Stromal cell of bone marrow (primary cell): Measurements from ENCODE around the gene OSBPL3.
"Not testable (repeated sequence)": the region's sequence is repeated elsewhere in the genome, so short reads cannot be mapped to it uniquely, and the experiment has no call there.

Experiments
- DNase-seq: peaks from one replicate; pipeline ENCODE4 v3.0.0-alpha.2; 2012; ENCODE audit warnings: low read depth

Gene OSBPL3

DNA sequence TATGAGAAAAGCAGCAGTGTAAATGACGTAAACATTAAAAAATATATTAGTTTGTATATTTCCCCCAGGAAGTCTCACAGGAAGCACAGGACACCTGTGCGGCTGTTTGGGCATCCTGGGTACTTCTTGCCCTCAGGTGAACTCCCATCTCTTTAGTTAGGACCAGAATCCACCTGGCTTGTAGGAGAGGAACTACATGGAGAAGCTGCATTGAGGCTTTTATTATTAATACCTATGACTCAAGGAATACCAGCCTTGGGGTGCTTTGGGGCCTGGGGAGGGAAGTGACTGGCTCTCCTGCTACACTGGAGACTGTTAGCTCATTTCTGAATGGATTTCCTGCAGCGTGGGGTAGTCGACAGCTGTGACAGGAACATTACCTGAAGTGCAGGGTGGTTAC lies 182.7 kb downstream of the OSBPL3 start:
- DNase-seq = no peak

- no peak for DNase-seq
Observed at GRCh38 chr7:24795407-24795767, 184.6 kb downstream of the OSBPL3 start.

- DNase-seq = not testable (repeated sequence)
Observed at GRCh38 chr7:24794751-24795406, 185.1 kb downstream of the OSBPL3 start.

DNA sequence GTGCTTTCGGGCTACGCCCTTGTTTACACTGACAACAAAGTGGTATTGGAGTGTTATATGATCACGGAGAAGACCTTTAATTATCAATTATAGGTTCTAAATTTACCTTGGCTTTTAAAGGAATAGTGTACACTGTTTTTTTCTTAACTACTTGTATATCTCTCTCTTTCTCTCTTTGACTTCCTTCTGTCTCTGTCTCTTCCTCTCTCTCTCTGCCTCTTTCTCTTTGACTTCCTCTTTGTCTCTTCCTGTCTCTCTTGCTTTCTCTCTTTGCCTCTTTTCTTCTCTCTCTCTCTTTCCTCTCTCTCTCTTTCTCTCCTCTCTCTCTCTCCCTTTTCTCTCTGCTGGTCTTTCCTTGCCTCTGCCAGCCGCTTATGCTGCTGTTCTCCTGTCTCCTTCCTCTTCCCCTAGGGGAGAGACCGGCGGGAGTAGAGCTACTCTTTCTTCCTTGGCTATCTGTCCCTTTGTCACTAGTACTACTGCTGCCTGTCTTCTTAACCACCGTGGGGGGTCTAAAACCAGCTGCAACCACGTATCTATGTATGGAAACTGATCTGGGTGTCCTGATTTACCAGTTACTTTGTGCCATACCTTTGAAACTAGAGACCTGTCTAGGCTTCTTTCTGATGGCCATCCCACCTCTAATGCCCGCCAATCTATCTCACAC lies 185.9 kb downstream of the OSBPL3 start:
- no peak for DNase-seq

- DNase-seq = no peak
Observed at GRCh38 chr7:24788961-24789576, 190.9 kb downstream of the OSBPL3 start.

GRCh38 chr7:24788075-24788474 lies 191.9 kb downstream of the OSBPL3 start:
- no peak for DNase-seq

DNA sequence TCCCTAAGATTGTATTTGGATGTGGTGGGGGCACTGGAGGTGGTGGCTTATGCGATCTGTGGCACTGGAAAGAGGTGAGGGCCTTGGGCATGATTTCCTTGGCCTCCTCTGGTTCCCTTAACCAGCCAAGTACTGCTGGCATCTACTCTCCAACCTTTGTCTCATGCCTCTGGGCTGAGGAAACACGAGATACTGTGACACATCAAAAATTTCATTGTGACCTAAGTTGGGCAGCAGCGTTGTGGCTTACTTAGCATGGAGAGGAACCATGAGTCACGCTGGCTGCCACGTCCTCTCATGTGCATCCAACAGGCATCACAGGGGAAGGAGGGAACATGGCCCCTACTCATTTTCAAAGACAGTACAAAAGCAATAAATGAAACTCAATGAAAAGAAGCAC lies 193.0 kb downstream of the OSBPL3 start:
- peak; percentile 98 for DNase-seq

DNA sequence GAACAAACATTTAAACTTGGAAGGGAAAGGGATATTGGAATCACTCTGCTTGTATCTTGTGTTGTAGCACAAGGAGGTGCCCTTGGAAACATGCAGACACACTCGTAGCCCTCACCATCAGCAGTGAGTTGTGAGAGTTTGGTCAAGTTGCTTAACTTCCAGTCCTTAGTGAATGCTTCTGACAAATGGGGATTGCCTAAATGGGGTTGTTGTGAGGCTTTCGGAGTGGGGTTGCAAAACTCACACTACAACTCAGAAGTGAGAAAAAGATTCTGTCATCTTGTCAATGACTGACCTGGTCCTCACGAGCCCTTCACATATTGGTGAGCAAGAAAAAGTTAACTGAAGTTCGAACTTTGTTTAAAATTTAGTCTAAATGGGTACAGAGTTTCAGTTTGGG lies 193.7 kb downstream of the OSBPL3 start:
- DNase-seq = no peak

- DNase-seq = no peak
Observed at GRCh38 chr7:24784277-24784676, 195.7 kb downstream of the OSBPL3 start.

GRCh38 chr7:24783698-24784097 lies 196.3 kb downstream of the OSBPL3 start:
- no peak for DNase-seq

DNA sequence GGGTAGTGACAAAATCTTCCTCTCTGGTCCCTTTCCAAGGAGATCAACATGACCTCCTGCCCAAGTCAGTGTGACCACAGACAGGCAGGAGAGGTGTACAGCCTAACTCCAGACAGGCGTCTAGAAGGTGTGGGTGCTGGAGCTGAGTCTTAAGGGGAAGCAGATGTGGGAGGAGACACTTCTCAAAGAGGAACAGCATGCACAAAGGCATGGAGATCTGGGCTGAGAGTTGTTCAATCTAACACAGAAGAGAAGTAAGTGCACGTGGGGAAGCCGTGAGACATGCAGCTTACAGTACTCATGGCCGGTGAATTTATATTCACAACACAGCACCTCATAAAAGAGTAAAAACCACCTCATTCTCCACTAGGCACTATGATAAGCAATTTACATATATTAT lies 198.9 kb downstream of the OSBPL3 start:
- no peak for DNase-seq

DNA sequence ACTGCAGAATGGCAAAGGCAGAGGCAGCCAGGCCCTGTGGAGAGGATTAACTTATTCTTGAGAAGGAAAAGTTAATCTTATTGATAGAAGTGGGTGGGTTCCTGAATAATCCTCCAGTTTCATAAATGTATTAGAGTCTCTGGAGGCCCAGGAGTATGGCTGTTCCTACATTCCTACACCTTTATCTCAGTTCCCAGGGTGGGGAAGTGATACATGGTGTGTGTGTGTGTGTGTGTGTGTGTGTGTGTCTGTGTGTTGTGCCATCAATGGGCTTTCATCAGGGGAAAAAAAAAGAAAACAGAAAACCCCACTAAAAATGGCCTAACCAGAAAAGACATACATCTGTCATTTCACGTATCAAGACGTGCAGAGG lies 200.7 kb downstream of the OSBPL3 start:
- no peak for DNase-seq

DNA sequence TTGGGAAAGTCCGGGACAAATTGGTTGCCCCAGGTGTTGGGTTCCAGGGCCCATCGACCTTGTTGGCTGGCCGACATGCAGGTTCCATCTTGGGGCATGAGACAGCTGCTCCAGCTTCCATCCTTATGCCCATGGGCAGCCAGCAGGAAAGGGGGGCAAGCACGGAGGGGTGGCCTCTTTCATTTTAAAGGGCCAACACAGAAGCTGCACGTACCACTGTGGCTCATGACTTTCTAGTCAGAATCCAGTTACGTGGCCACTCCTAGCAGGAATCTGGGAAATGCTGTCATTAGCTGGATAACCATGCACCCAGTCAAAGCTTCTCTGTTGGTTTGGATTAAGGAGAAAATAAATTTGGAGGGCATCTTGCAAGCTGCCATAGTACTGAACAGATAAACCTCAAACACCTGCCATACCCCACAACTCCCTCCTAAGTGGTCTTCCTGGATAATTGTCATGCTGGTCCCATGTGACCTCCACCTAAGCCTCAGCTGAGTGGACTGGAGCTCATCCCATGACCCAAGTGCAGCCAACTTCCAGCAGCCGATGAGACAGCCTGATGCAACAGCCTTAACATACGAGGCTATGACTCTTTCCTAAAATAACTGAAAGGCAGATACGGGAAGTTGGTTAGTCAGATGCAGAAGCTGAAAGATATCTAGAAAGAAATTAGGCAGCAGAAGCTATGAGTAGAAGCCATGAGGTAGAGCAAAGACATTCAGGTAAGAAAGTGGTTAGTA lies 201.3 kb downstream of the OSBPL3 start:
- DNase-seq = peak; percentile 94

DNA sequence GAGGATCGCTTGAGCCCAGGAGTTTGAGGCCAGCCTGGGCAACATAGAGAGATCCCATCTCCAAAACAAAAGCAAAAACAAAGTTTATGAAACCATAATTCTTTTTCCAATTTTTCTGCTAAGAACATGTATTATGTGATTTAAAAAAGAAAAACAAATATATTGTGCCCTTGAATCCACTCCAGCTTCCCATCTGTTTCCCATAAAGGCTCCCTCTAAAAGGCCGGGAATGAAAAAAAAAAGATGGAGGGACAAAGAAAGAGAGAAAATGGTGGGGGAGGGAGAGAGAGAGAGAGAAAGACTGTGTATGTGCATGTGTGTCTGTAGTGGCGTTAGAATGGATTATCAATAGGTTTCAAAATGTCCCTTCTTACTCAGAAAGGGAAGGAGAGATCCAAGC lies 202.2 kb downstream of the OSBPL3 start:
- no peak for DNase-seq

GRCh38 chr7:24773646-24774045 lies 206.3 kb downstream of the OSBPL3 start:
- DNase-seq = no peak

- DNase-seq = no peak
Observed at GRCh38 chr7:24769851-24770250, 210.1 kb downstream of the OSBPL3 start.

DNA sequence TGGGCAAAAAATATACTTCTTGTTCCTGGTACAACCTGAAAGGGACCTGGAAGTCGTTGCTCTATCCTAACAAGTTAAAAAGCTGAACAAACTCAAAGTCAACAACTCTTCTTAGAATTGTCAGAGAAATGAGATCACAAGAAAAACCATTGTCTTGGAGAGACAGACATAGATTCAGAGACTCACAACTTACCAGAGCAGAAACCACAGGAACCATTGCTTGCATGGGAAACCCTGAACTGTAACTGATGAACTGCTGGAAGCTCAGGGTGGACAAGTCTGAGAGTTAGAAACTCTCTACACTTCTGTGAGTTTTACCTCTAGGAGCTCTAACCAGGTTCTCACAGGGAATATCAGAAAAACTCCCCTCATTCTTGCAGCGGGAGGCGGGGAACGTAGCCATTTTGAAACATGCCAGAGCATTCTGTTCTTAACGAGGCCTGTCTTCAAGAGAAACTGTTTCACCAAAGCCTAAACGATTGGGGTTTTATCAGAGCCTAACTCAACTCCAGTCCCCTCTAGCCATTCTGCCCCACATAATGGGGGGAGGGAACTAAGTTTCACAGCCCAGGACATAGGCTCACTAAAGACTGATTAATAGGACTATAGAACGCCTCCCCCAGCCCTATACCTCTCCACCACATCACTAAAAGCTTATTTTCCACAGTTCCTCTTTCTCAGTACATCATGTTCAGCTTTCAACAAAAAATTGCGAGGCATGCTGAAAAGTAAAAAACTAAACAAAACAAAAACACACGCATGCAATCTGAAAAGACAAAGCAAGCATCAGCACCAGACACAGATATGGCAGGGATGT lies 210.8 kb downstream of the OSBPL3 start:
- DNase-seq = no peak

DNA sequence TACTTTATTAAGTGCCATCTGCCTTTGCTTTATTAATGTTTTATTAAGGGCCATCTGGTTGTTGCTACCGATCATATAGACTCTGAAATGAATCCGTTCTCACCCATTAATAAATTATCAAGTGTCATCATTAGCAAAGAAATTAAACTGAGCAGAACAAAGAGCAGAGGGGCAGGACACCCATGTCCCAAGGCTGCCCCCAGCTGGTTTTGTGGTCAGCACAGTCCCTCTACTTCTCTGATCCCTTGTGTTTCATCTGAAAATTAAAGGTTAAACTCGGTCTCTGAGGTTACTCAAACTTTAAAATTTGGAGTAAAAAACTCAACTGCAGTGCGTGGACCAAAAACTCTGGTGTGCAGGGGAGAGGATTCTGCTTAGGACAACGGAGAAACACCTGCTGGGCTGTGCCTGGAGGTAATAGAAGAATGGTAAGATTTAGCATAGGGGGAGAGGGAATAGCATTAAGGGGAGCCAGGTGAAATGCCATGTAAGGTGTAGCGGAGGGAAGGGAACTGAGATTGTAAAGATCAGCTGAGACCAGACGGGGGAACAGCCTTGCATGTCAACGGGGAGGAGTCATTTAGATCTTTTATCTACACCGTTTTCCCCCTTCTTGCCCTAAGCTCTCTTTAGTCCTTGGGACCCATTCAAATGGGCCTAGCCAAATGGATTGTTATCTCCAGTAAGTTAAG lies 212.0 kb downstream of the OSBPL3 start:
- no peak for DNase-seq

DNA sequence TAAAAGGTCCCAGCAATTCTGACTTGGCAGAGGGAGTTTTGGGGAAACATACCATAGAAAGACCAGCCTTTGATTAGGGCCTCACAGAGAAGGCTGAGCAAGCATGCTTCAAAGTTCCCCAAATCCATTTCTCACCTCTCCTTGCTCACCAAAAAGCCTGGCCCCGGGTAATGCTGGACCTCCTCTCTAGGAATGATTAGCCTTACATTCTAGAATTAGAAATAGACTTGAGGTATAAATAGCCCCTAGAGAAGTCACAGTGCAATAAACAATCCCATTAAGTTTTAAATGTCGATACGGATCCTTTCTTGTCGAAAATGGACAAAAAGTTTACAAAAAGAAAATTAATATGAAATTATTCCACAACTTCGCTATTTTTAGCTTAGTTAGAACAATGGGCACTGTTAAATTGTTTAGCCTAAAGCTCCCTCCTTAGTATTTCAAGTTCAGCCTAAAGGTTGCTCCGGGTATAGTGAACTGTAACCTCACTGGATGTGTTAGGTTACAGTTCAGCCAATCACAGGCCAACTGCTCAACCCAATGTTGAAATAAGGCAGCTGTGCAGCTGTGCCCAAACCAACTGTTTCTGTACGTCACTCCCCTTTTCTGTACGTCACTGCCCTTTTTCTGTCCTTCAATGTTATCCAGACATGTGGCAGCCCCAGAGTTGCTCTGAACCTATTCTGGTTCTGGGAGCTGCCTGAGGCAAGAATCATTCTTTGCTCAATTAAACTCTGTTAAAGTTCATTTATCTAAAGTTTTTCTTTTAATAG lies 214.8 kb downstream of the OSBPL3 start:
- DNase-seq = no peak

DNA sequence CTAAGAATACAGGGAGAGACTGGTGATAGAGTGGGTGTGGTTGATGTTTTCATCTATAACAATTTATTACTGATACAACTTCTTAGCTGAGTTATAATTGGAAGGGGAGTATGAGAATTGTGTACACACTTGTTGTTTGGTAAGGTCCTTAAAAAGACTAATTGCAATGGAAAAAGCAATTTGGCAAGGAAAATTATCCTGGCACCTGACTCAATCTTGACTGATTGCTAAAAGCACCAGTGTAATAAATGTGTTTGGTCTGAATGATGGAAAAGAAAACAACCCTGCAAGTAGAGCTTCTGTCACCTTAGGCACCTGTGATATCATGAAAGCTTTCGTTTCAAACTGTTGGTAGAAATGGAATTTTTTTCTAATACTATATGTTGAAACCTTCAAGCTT lies 216.0 kb downstream of the OSBPL3 start:
- DNase-seq = no peak
